Erythroblast (primary cell): ENCODE data around the gene SLC12A8.

Source experiments
- DNase-seq, 2 experiments: peaks; one replicate each; lab custom pipeline; 2025; lab: John Stamatoyannopoulos, UW
- GATA1 ChIP-seq: IDR thresholded peaks from 2 replicates; pipeline ENCODE4 v1.6.1; 2011; ENCODE audit warnings: low read depth, mild to moderate bottlenecking, control low read depth, low read length, moderate library complexity
- POLR2A ChIP-seq: IDR thresholded peaks from 2 replicates; pipeline ENCODE4 v1.6.1; 2011; ENCODE audit warnings: mild to moderate bottlenecking, low read length

Gene SLC12A8

DNA sequence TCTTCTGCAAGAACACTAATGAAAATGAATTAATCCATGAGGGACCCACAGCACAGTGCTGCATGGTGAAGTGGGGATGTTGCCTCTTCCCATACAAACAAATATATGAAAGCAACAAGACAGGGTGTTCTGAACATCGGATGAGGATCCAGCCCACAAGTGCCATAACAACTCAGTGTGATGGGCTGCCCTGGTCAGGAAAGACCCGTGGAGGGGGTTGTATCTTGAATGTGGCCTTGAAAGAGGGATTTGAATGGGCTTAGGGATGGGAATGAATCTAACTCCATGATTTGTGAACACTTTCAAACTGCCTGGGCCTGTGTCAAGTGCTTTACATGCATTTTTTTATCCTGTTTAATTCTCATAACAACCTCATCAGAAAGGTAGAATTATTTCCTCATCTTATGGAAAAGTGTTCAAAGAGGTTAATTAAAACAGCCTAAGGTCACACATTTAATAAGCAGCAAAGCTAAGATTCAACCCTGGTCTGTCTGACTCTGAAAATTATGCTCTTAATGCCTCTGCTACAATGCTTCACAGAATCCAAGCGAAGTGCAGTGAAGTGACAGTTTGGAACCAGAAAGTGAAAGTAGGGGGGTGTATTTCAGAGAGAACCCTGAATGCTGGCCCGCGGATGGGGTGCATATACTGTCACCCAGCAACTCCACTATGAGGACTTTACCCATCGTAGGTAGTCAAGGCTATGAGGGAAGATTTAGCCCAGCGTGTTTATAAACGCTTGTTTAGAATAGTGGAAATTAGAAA is 91.1 kb downstream of the SLC12A8 start:
- TF ChIP-seq POLR2A (no peak), GATA1 (no peak)
- DNase-seq: no peak

- TF ChIP-seq GATA1 (no peak), POLR2A (no peak)
- no peak for DNase-seq
Observed at GRCh38 chr3:125120379-125121122, 92.0 kb downstream of the SLC12A8 start.

DNA sequence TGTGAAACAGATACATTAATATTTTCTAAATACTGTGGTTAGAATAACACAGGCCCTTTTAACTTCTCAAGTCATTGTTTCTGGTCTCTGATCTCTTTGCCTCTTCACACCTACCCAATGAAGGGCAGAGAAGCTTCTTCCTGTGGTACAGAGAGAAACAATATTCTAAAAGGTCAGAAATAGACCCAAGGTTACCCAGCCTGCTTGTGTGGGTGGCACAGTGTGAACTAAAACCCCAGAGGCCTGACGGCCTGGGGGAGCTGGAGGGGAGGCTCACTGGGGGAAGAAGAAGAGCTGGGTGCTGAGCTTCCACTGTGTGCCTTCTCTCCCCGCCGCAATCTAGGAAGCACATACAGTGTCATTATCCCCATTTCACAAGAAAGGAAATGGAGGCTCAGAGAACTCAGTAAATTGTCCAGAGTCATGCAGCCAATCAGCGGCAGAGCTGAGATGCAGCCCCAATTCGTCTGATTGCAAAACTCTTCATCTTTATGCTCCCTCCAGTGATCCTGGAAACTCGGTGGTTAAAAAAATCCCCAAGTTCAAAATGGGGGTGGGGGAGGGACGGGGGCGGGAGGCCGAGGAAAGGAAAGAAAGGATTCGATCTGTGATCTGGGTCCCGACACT is 92.7 kb downstream of the SLC12A8 start:
- TF ChIP-seq POLR2A (no peak), GATA1 (no peak)

GRCh38 chr3:125118600-125118999 is 93.9 kb downstream of the SLC12A8 start:
- no peak for DNase-seq
- no peak for TF ChIP-seq POLR2A
- TF ChIP-seq GATA1: no peak

More for the DNA sequence above, 92.7 kb downstream of the SLC12A8 start:
- DNase-seq: no peak

DNA sequence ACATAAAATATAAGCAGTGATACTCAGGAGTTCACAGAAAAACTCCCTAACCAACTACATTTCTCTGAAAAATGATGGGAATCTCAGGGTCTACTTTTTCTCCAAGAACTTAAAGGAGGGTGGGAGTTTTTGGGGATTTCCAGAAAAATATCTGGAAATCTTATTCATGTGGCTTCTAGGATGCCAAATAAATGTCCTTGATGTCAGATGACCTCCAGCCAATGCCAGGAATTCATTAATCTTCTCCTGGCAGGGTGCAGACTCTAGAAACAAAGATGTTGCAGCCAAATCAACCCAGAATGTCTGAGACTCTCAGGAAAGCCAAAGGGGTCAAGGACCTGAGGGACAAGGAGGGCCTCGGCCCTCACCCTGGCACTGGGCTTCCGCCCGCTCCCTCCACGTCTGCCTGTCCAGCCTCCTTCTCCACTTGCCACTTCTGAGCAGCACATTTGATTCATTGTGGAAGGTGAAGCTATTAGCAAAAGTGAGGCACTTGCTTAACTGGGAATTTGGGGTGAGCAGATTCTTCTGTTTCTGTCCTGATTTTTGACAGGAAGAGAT is 94.8 kb downstream of the SLC12A8 start:
- no peak for DNase-seq
- TF ChIP-seq POLR2A (no peak), GATA1 (no peak)

DNA sequence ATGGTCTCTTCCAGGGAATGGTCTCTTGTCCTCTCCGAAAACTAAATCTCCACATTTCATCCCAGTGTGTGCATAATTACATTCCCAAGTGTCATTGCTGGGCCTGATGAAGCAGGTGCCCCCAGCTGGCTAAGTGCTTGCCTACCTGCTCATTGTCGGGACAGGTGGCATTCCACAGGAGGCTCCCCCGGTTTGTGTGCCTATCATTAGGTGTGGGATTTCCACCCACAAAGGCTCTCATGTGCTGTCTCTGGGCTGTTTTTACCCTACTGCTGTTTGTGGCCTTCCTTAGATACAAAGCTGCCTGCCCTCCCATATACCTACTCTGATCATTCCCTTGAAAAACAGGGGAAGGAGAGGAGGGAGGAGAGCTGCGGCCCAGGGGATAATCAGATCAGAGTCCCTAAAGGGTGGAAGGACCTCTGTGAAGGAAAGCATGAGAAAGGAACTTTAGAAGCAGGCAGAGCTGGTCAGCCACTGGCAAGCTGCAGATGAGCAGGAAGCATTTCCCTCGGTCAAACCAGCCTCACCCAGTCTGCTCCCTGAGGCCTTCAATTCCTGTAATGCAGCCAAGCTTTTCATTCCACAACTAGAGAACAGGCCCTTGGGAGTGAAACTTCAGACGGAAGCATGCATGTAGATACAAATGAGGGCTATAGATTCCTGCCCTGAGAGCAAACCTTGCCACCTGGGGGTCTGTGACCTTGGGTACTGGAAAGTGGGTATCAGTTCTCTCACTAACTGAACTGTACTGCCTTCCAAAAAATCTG is 96.1 kb downstream of the SLC12A8 start:
- no peak for DNase-seq
- no peak for TF ChIP-seq POLR2A
- TF ChIP-seq GATA1: no peak

- TF ChIP-seq POLR2A: no peak
- no peak for TF ChIP-seq GATA1
- DNase-seq: no peak
Observed at GRCh38 chr3:125115640-125116039, 96.9 kb downstream of the SLC12A8 start.

DNA sequence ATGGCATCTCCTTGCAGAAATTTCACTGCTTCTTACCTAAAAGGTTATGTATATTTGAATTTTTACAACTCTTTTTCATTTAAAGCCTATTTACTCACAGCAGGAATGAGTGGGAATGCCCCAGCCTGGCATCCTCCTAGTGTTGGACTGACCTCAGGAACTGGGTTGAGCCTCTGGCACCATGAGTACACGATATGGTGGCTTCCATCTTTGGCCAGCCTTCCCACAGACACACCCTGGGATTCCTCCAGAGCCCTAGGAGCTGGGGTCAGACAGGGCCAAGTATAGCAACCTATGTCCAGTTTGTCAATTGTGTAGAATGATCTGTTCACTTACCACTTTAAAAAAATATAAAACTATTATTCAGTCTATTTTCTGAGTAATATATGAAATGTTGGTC is 99.6 kb downstream of the SLC12A8 start:
- TF ChIP-seq POLR2A: no peak
- TF ChIP-seq GATA1: no peak
- DNase-seq: no peak

- TF ChIP-seq POLR2A (no peak), GATA1 (no peak)
- no peak for DNase-seq
Observed at GRCh38 chr3:125110876-125111480, 101.6 kb downstream of the SLC12A8 start.

- no peak for DNase-seq
- no peak for TF ChIP-seq GATA1
- TF ChIP-seq POLR2A: no peak
Observed at GRCh38 chr3:125110016-125110875, 102.3 kb downstream of the SLC12A8 start.

GRCh38 chr3:125109536-125109925 is 103.0 kb downstream of the SLC12A8 start:
- DNase-seq: no peak
- TF ChIP-seq GATA1: no peak
- no peak for TF ChIP-seq POLR2A
